T-cell (primary cell): Measurements from ENCODE around the gene C2CD3. TPM values are rescaled to one million over a fixed set of nuclear protein-coding genes. Genes with fewer than 3 reads are reported as not detected.

ENCODE experiments used
- ATAC-seq, 4 experiments: fragments of 200-7000 bp in 3 of 4; fragments of 150-1000 bp in 1 of 4; cut with Tn5 transposase; replicated peaks in 1 of 4; 1 replicate in 3 of 4; 2 replicates in 1 of 4; pipeline ENCODE4 v1.10.0; 2021; ENCODE audit warnings: moderate library complexity in 3 of 4, mild to moderate bottlenecking in 2 of 4, moderate number of reproducible peaks in 1 of 4
- CTCF ChIA-PET, 2 donors: fragments of 300-600 bp; sonication (Branson Sonifier 250); formaldehyde crosslinking; loops; one replicate each; lab custom pipeline; 2022; ENCODE audit warnings: antibody characterized with exemption in 2 of 2; lab: Charles Lee
- POLR2A ChIA-PET, 2 donors: fragments of 300-600 bp; sonication (Branson Sonifier 250); formaldehyde crosslinking; loops; one replicate each; lab custom pipeline; 2022; ENCODE audit warnings: antibody characterized with exemption in 2 of 2; lab: Charles Lee
- DNase-seq, 35 experiments: peaks; one replicate each; pipeline versions ENCODE4 v3.0.0 to v3.0.0-alpha.2; 2013 to 2023
- H3K27ac ChIP-seq: one replicate; pipeline ENCODE4 v1.5.1; 2013; ENCODE audit warnings: low read length
- H3K27me3 ChIP-seq, 2 experiments: replicated peaks in 1 of 2; 1 replicate in 1 of 2; 2 replicates in 1 of 2; pipeline versions ENCODE4 v1.6.1 to v1.7.0; 2013; ENCODE audit warnings: low read length in 1 of 2, mixed read lengths in 1 of 2; ENCODE audit not compliant: control insufficient read depth in 2 of 2, insufficient read depth in 2 of 2; ENCODE audit errors: extremely low read depth in 1 of 2
- H3K36me3 ChIP-seq, 2 donors: 1 replicate in 1 of 2; 2 replicates in 1 of 2; pipeline versions ENCODE4 v1.6.1 to v1.7.0; 2013; ENCODE audit warnings: low read length in 1 of 2; ENCODE audit not compliant: control insufficient read depth in 2 of 2, insufficient read depth in 1 of 2; ENCODE audit errors: extremely low read depth in 1 of 2
- H3K4me1 ChIP-seq, 2 experiments: 1 replicate in 1 of 2; 2 replicates in 1 of 2; pipeline versions ENCODE4 v1.6.1 to v1.7.0; 2013; ENCODE audit warnings: low read length in 2 of 2, mixed read lengths in 1 of 2; ENCODE audit not compliant: insufficient read depth in 2 of 2, control insufficient read depth in 1 of 2; ENCODE audit errors: extremely low read depth in 1 of 2
- H3K4me3 ChIP-seq, 2 donors: 1 replicate in 1 of 2; 2 replicates in 1 of 2; pipeline versions ENCODE4 v1.5.1 to v1.7.0; 2013; ENCODE audit warnings: mild to moderate bottlenecking in 2 of 2, low read length in 1 of 2, moderate library complexity in 1 of 2; ENCODE audit not compliant: control insufficient read depth in 1 of 2; ENCODE audit errors: extremely low read depth in 1 of 2
- H3K9me3 ChIP-seq: 2 replicates; pipeline ENCODE4 v1.7.0; 2013
- H3K27ac Mint-ChIP-seq, 2 donors: one replicate each; pipeline ENCODE4 v1.8.0; 2020 to 2021; ENCODE audit warnings: mild to moderate bottlenecking in 2 of 2, mixed read lengths in 2 of 2
- H3K27me3 Mint-ChIP-seq, 2 donors: one replicate each; pipeline ENCODE4 v1.8.0; 2021 to 2022; ENCODE audit warnings: mixed read lengths in 2 of 2
- H3K36me3 Mint-ChIP-seq: one replicate; pipeline ENCODE4 v1.8.0; 2021; ENCODE audit warnings: mixed read lengths
- H3K4me1 Mint-ChIP-seq, 3 donors: one replicate each; pipeline ENCODE4 v1.8.0; 2020 to 2022; ENCODE audit warnings: mixed read lengths in 3 of 3, mild to moderate bottlenecking in 1 of 3
- H3K4me3 Mint-ChIP-seq, 3 donors: one replicate each; pipeline ENCODE4 v1.8.0; 2020 to 2022; ENCODE audit warnings: mild to moderate bottlenecking in 3 of 3, mixed read lengths in 3 of 3, moderate library complexity in 3 of 3
- H3K9me3 Mint-ChIP-seq, 3 donors: one replicate each; pipeline ENCODE4 v1.8.0; 2020 to 2022; ENCODE audit warnings: mixed read lengths in 3 of 3
- WGBS: methylation state at CpG from one replicate; pipeline ENCODE4 v1.1.5; 2013; ENCODE audit warnings: missing lambda C conversion rate; ENCODE audit not compliant: insufficient coverage; 5-methylcytosine and 5-hydroxymethylcytosine counted together
- total RNA-seq, 35 experiments: library from RNA in 6 of 35; stranded (reverse) in 6 of 35; fragments of 120-200 nt in 1 of 35; gene quantifications; one replicate each; pipeline versions ENCODE4 v1.2.1 to v1.2.4 and lab custom pipeline; 2013 to 2026

C2CD3 gene, protein sequence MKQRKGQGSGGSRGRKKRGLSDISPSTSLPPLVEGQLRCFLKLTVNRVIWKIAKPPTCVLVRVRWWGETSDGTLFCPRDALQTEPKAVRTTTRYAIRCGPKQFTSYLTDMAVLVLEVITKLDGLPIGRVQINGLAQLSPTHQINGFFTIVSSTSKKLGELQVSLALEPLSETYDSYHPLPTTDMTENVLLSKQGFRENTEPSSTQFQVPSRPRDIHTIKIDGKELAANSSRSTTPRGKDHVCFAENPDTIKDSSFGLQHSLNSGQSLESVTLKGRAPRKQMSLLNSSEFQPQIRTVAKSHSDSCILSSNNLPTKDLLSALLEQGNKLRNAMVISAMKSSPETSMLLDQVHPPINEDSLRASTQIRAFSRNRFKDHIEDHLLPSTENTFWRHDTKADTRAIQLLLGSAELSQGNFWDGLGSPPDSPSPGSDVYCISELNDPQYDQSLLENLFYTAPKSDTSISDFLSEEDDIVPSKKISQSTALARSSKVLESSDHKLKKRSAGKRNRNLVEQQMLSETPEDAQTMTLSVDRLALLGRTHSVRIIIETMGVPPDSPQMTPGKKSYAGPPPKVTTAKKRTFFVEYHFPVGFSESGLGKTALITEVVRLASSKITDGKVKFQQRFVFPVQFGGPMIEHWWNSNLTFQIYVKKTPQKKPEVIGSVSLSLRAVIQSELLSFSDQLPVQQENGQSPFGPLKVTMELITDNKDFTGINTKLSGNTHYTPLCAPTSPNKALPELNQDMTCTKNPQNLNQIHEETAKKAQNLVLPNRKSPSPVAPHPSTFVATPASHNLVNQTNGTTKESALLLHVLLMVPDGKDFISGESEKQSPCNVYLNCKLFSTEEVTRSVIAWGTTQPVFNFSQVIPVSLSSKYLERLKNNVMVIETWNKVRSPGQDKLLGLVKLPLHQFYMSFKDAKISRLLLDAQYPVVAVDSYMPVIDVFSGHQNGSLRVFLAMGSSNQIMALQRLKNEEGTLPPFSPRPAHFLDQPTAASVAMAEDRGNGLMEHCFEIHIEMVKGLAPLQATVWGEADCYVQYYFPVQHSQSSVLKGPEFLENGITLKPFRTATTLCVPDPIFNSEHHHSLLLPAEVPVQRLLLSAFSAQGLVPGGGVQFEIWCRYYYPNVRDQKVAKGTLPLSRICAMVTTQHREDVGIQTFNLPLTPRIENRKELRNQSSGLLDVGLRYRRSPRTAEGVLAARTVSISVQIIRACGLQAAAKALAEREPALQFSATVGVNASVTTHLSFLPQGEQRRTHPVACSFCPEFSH (N-terminal part only)
- 10 to 100 TPM; 37.0 to 47.7 (median 41.0) TPM for total RNA-seq
- total RNA-seq (2013): 25.1 TPM
- total RNA-seq (lab: John Stamatoyannopoulos, UW): 28.4 to 76.8 (median 52.7) reads per million in 29 experiments

DNA sequence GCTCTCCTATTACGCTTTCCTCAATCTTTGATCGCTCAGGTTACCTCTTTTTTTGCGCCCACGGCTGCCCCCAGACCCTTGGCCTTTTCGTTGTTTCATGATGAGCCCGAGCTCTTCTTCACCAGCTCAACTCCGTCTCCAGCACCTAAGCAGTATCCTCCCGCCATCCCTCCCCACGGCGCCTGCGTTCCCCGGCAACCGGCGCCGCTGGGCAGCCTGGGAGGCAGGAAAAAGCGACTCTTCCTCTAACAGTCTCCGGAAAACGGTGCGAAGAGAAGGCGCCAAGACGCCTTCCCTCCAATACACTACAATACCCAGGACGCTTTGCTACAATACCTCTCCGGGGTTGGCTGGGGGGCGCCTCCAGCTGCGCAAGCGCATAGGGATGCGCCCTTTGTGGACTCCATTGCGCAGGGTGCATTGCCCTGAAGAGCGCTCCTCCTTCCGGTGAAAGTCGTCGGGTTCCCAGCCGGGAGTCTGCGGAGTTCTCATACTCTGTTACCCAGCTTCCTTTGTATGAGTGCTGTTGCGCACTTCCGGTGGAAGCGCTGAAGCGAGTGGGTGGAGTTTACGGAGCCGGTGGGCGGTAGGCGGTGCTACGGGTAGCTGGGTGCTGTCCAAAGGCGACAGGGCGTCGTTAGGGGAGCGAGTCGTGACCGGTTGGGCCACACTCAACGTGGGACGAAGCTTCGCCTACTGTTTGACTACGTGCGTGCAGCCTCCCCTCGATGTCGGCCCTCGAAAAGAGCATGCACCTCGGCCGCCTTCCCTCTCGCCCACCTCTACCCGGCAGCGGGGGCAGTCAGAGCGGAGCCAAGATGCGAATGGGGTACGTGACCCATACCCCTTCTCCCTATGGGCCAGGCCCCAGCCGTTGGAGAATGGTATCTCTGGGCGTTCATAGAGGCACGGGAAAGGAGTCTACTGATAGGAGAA lies at the start of gene C2CD3, which contains the start of gene PPME1:
C2CD3 (minus strand) TSS at position 309 of the 936 bp plus-strand sequence; CDS start at position 99, 210 bp downstream.
PPME1 (plus strand) TSS at position 596 of the 936 bp plus-strand sequence; CDS start at position 729, 133 bp downstream.
- peaks cover 4 to 27% (median 25%) of the 10 kb centered on the region in 3 donors for H3K4me1 Mint-ChIP-seq
- Histone ChIP-seq H3K4me3 (peak within 1 kb of the TSS; percentile 64 to 81), H3K27ac (peak within 1 kb of the TSS; percentile 74), H3K27me3 (no peaks in the 10 kb centered on the region), H3K4me1 (peaks cover 23 to 24% of the 10 kb centered on the region in 2 experiments), H3K9me3 (no peaks in the 10 kb centered on the region), H3K36me3 (peaks cover 0 to 16% of the 10 kb centered on the region in 2 donors)
- no peaks in the 10 kb centered on the region for H3K9me3 Mint-ChIP-seq
- WGBS: under 1% methylated on average over 52 of the region's 68 CpGs
- peak; percentile 91 to 99 (median 97) for DNase-seq
- H3K27me3 Mint-ChIP-seq: no peaks in the 10 kb centered on the region
- POLR2A ChIA-PET: interaction anchor here (0.6 to 1.7 kb wide), 6 partner anchors 62 to 463 kb away, joined by 3 to 8 read pairs (median 4); no protein-coding TSS in a partner anchor
- no peak within 1 kb of the TSS for H3K27ac Mint-ChIP-seq
- CTCF ChIA-PET: interaction anchor here in 1 of 2 donors (0.8 to 1.4 kb wide), 4 partner anchors 13 to 190 kb away, joined by 3 to 4 read pairs (median 4); no protein-coding TSS in a partner anchor
- peak; percentile 94 to 96 (median 96) for ATAC-seq
- no peak within 1 kb of the TSS for H3K4me3 Mint-ChIP-seq
- H3K36me3 Mint-ChIP-seq: peaks cover 25% of the 10 kb centered on the region

DNA sequence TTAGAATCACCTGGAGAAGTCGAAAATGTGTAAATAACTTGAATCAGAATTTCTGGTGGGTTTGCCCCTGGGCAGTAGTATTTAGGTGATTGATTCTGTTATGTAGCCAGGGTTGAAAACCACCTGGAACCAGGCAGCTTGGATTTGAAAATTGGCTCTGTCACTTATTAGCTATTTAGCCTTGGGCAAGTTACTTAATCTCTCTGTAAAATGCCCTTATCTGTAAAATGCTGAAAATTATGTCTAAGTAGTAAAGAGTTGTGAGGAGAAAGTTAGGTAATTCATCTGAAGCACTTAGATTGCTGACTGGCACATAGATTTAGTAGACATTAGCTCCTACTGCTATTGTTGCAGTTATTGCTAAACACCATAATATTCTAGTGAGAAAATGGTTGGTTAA lies 49.6 kb upstream of the C2CD3 start:
- POLR2A ChIA-PET: interaction anchor here in 1 of 2 donors (0.7 kb wide), 1 partner anchor 45 kb away, joined by 3 read pairs; no protein-coding TSS in a partner anchor
- H3K4me1 ChIP-seq: no peaks in the 10 kb centered on the region
- no peaks in the 10 kb centered on the region for H3K9me3 Mint-ChIP-seq
- no peaks in the 10 kb centered on the region for H3K27me3 Mint-ChIP-seq
- no peak for DNase-seq
- peak overlapping the region in 1 of 2 donors; percentile 41 for H3K27ac Mint-ChIP-seq
- no peaks in the 10 kb centered on the region for H3K27me3 ChIP-seq
- 100% methylated on average over 1 of the region's 1 CpG for WGBS
- H3K4me3 Mint-ChIP-seq: no peak overlapping the region
- peaks cover 0 to 3% of the 10 kb centered on the region in 2 donors for H3K36me3 ChIP-seq
- no peak for ATAC-seq
- H3K9me3 ChIP-seq: no peaks in the 10 kb centered on the region
- no peak overlapping the region for H3K27ac ChIP-seq
- H3K4me1 Mint-ChIP-seq: no peaks in the 10 kb centered on the region
- CTCF ChIA-PET: interaction anchor here in 1 of 2 donors (0.6 kb wide), 1 partner anchor 527 kb away, joined by 3 read pairs; no protein-coding TSS in a partner anchor
- H3K36me3 Mint-ChIP-seq: peaks cover 23% of the 10 kb centered on the region
- H3K4me3 ChIP-seq: no peak overlapping the region

DNA sequence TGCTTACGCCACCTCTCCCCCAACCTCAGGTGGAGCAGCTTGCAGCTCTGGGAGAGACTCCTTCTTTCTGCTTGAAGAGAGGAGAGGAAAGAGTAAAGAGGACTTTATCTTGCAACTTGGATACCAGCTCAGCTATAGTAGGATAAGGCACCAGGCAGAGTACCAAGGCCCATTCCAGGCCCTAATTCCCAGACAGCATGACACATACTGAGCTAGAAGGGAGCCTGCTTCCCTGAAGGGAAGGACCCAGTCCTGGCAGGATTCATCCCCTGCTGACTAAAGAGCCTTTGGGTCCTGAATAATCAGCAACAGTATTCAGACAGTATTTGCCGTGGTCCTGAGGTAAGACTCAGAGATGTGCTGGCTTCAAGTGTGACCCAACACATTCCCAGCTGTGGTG lies 41.7 kb upstream of the C2CD3 start:
- H3K9me3 ChIP-seq: no peaks in the 10 kb centered on the region
- POLR2A ChIA-PET: no interaction called here
- no peaks in the 10 kb centered on the region for H3K27me3 Mint-ChIP-seq
- ATAC-seq (no peak), DNase-seq (no peak)
- no peaks in the 10 kb centered on the region for H3K4me1 ChIP-seq
- no peaks in the 10 kb centered on the region for H3K27me3 ChIP-seq
- H3K4me3 Mint-ChIP-seq: no peak overlapping the region
- no peaks in the 10 kb centered on the region for H3K4me1 Mint-ChIP-seq
- H3K27ac Mint-ChIP-seq: no peak overlapping the region
- CTCF ChIA-PET: no interaction called here
- H3K4me3 ChIP-seq: no peak overlapping the region
- H3K36me3 Mint-ChIP-seq: peaks cover 69% of the 10 kb centered on the region
- peaks cover 0 to 9% (median 5%) of the 10 kb centered on the region in 3 donors for H3K9me3 Mint-ChIP-seq
- WGBS: 100% methylated on average over 1 of the region's 2 CpGs
- peaks cover 10 to 19% of the 10 kb centered on the region in 2 donors for H3K36me3 ChIP-seq
- no peak overlapping the region for H3K27ac ChIP-seq

DNA sequence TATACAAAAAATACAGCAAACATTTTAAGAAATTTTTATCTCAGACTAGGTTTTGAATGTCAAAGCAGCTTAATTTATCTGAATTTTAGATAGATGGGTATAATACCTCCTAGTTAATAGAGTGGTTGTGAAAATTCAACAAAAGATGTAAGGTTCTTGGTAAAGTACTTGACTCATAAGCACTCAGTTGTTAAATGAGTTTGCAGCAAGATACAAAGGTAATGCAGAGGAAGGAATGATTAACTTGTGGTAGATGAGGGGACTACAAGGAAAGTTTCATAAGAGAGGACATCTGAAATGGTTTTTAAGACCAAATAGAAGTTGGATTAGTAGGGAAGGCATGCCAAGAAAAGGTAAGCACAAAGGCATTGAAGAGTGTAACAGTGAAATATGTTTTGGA lies 37.7 kb upstream of the C2CD3 start:
- Mint-ChIP-seq H3K4me1 (no peaks in the 10 kb centered on the region), H3K9me3 (no peaks in the 10 kb centered on the region), H3K27ac (no peak overlapping the region), H3K4me3 (no peak overlapping the region), H3K27me3 (no peaks in the 10 kb centered on the region), H3K36me3 (peaks cover 71% of the 10 kb centered on the region)
- H3K27me3 ChIP-seq: no peaks in the 10 kb centered on the region
- H3K36me3 ChIP-seq: peaks cover 8 to 27% of the 10 kb centered on the region in 2 donors
- DNase-seq: no peak
- H3K4me1 ChIP-seq: no peaks in the 10 kb centered on the region
- no peak overlapping the region for H3K4me3 ChIP-seq
- no peak overlapping the region for H3K27ac ChIP-seq
- CTCF ChIA-PET: interaction anchor here in 1 of 2 donors (1.0 kb wide), 1 partner anchor 47 kb away, joined by 3 read pairs; no protein-coding TSS in a partner anchor
- no peak for ATAC-seq
- no peaks in the 10 kb centered on the region for H3K9me3 ChIP-seq
- POLR2A ChIA-PET: no interaction called here

DNA sequence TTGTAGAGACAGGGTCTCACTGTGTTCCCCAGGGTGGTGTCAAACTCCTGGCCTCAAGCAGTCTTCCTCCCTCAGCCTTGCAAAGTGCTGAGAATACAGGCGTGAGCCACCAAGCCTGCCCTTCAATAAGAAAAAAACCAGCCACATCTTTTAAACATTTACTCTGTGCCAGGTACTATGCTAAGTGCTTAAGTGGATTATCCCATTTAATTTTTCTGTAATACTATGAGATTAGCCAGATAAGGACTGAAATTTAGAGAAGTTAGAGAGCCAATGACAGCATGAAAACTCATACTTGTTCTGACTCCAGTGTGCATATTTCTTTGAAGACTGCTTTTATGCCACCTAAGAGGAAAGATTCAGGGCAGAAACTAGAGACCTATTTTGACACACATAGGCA lies 35.9 kb upstream of the C2CD3 start:
- no peak for ATAC-seq
- Histone ChIP-seq H3K9me3 (no peaks in the 10 kb centered on the region), H3K4me3 (no peak overlapping the region), H3K27me3 (no peaks in the 10 kb centered on the region), H3K27ac (no peak overlapping the region), H3K36me3 (peaks cover 8 to 20% of the 10 kb centered on the region in 2 donors), H3K4me1 (no peaks in the 10 kb centered on the region)
- ChIA-PET CTCF (no interaction called here), POLR2A (no interaction called here)
- DNase-seq: no peak
- Mint-ChIP-seq H3K27ac (no peak overlapping the region), H3K27me3 (no peaks in the 10 kb centered on the region), H3K4me3 (no peak overlapping the region), H3K9me3 (no peaks in the 10 kb centered on the region), H3K36me3 (peaks cover 63% of the 10 kb centered on the region), H3K4me1 (no peaks in the 10 kb centered on the region)
- WGBS: no CpG with 5 or more reads among the region's 1 CpG
